HT-29 (cell line): ENCODE results near the gene ZCCHC17. TPM values are rescaled to one million over a fixed set of nuclear protein-coding genes. Genes with fewer than 3 reads are reported as not detected.
A peak's percentile ranks its signal among the peaks of the same experiment; 100 is the strongest.
"Not testable (repeated sequence)": the region's sequence is repeated elsewhere in the genome, so short reads cannot be mapped to it uniquely, and the experiment has no call there.

ENCODE experiments used
- DNase-seq: peaks from one replicate; pipeline ENCODE4 v3.0.0-alpha.2; 2015; ENCODE audit warnings: low spot score
- total RNA-seq: library from RNA; depleted of rRNA; stranded (reverse); fragments of >200 nt; shearing (Covaris generic); gene quantifications from 2 replicates; pipeline ENCODE4 v1.2.3, GENCODE V29; 2014

ZCCHC17 gene
- total RNA-seq, 1 experiment from 2014 or later = 17.7 TPM

DNA sequence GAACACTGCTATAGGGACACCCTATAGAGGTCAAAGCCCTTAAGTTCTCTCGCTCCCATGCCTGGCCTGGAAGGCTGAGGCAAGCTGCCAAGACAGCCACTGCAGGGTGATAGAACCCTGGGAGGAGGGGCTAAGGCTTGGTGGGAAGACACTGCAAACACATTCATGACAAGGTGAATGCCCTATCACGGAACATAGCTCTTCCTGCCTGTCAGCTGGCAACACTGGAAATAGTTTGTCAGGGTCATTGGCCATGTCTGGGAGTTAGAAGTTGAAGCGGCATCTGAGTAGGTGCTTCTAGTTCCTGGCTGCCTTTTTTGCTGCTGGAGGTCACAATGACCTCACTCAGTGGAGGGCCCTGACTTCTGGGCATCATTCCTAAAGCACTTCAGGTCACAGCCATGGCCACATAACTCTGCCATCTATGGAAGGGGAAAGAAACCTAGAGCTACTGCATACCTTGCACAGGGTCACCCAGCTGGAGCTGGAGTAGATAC lies 71.8 kb downstream of the ZCCHC17 start:
- no peak for DNase-seq

GRCh38 chr1:31370021-31370420 lies 73.2 kb downstream of the ZCCHC17 start:
- DNase-seq = no peak

DNA sequence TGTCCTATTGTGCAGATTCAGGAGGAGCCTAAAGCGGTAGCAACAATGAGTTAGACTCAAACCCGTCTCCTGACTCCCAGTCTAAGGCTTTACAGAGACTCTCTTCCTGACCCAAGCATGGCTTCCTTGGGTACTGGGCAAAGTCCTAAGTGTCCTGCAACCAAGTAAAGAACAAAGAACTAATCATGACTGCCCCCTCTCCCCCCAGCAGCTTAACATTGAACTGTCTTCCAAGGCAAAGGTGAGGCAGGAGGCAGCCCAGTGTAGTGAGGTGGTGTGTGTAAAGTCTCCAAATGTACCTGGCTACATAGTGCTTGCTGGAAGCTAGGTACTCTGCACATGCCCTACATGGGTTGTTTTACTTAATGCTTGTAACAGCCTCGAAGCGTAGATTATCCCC lies 73.7 kb downstream of the ZCCHC17 start:
- no peak for DNase-seq

GRCh38 chr1:31371121-31371959 lies 74.5 kb downstream of the ZCCHC17 start:
- no peak for DNase-seq

- no peak for DNase-seq
Observed at GRCh38 chr1:31372051-31372450, 75.2 kb downstream of the ZCCHC17 start.

GRCh38 chr1:31372751-31373055 lies 75.9 kb downstream of the ZCCHC17 start:
- DNase-seq = no peak

DNA sequence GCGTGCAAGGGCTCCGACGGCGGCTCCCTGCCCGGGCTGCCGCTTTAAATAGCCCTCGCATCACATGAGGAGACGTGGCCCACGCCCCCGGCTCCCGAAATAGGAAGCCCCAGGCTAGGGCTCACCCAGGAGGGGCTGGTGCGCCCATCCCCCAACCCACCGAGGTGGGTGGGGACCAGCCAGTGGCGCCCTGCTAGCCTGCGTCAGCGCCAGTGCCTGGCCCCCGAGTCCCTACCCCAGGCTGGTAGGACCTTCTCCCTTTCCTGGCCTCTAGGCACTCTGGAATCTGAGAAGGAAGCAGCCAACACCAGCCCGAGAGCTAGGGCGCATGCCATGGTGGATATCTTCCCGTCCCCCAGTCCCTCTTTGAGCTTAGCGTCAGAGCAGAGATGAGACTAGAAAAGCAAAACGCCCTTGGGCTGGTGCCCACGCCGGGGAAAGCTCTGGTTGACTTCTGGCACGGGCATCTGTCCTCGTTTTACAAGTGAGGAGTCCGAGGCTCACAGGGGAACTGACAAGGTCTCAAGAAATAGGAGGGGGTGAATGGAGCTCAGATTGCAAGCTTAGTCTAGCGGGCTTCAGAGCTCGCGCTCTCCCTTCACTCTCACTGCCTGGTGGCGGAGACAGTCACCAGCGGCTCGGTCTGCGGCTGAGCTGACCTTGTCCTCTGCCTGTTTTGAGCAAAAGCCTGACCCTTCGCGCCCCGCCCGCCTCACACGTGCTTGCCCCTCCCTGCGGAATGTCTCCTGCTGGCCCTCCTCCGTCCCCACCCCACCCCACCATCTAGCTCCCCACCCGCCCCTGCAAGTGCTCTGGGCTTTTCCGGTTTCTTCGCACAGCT lies 76.4 kb downstream of the ZCCHC17 start, which contains the start of gene FABP3:
Gene FABP3, minus strand, starts transcription at position 21 of the 841 bp plus-strand sequence. CDS start 62 bp downstream, outside the sequence.
- peak; percentile 76 for DNase-seq

DNA sequence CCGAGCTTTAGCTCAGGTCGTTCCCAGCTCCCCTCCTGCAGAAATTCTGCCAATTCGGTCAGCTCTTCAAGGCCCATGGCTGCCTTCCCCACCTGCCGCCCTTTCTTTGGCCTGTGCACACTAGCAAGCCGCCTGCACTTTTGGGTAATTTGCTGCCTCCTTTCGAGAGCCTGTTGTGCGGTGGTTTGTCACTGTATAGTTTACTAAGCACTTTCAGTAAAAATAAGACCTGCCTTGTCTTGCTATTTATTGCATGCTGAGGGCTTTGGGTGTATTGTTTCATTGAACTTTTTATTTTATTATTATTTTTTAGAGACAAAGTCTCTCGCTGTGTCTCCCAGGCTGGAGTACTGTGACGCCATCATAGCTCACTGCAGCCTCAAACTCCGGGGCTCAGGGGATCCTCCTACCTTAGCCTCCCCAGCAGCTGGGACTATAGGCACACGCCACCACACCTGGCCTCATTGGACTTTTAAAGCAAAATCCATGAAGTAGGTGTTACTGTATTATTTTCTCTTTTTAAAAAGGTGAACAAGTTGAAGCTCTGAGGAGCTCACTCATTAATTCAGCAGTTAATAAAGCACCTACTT lies 77.2 kb downstream of the ZCCHC17 start:
- no peak for DNase-seq

DNA sequence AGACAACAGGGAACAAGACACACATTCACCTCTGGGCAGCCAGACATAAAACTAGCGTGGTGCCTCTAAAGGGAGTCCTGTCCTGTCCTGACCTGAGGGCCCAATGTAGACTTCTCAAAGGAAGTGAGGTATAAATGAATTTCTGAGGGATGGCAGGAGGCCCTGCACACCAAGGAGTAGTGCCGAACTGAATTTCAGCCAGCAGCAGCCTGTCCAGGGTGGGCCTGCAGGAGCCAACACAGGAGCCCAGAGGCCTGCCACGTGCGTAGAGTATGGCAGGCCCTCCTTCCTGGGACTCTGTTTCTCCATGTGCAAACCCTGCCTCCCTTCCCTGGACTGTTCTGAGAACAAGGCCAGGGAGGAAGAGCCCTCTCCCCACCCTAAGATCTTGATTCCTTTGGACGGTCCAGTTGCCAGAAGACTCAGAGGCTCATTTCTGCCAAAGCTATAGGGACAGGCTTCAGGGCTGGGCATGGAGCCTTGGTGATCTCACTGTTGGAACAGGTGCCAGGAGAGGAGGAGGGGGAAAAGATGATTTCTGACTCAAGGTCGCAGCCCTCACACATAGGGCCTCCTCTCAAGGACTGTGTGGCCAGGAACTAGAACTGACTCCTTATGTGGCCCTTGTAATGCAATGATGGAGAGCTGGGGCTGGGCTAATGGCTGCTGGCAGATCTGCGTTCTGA lies 77.8 kb downstream of the ZCCHC17 start:
- DNase-seq = no peak

GRCh38 chr1:31376375-31377134 lies 79.7 kb downstream of the ZCCHC17 start:
- DNase-seq = no peak

- DNase-seq = no peak
Observed at GRCh38 chr1:31377364-31377863, 80.6 kb downstream of the ZCCHC17 start.

DNA sequence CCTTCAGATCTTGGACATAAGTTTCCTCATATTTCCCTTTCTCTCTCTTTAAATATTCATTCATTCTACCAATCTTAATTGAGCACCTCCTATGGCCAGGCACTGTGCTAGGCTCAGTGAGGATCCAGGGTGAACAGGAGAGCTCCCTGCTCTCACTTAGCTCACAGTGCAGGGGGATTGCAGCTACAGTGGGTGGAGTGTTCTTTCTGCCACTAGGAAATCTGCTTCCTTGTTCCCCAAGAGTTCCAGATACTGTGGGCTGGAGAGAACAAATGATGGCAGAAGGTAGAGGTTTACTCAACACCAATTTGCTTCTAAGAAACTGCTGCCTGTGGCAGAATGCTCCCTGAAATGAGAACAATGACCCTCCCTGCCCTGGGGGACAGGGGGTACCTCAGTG lies 81.2 kb downstream of the ZCCHC17 start:
- DNase-seq = no peak

DNA sequence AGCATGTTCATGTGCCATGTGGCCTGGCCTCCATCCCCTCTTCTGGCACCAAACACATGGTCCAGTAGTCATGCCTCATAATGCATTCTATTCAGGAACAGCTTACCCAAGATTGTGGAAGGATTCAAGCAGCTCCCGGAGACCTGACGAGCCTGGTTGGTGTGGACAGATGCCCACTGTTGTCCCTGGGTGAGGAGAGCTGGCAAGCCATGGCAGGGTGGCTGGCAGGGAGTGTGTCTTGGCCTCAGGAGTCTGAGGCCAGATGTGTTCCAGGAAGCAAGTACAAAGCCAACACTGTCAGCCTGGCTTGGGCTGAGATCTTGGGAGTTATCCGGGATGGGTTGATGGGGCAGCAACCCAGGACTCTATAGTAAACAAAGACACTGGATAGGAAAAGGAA lies 83.3 kb downstream of the ZCCHC17 start:
- DNase-seq = no peak

- peak; percentile 58 for DNase-seq
Observed at GRCh38 chr1:31381394-31382294, 84.8 kb downstream of the ZCCHC17 start.

- DNase-seq = no peak
Observed at GRCh38 chr1:31382379-31382989, 85.7 kb downstream of the ZCCHC17 start.

- DNase-seq = no peak
Observed at GRCh38 chr1:31383967-31384366, 87.1 kb downstream of the ZCCHC17 start.

- not testable (repeated sequence) for DNase-seq
Observed at GRCh38 chr1:31386576-31387243, 89.9 kb downstream of the ZCCHC17 start.

DNA sequence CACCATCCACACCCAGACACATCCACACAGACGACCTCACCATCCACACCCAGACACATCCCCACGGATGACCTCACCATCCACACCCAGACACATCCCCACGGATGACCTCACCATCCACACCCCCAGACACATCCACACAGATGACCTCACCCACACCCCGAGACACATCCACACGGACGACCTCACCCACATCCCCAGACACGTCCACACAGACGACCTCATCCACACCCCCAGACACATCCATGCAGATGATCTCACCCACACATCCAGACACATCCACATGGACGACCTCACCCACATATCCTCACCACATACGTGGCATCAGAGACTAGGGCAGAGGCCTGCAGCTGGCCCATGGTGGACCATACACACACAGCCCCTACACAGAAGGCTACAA lies 90.8 kb downstream of the ZCCHC17 start:
- no peak for DNase-seq

GRCh38 chr1:31389616-31390015 lies 92.8 kb downstream of the ZCCHC17 start:
- DNase-seq = no peak
